ENCODE data around the gene CAMK2N1. TPM values are rescaled to one million over a fixed set of nuclear protein-coding genes. Genes with fewer than 3 reads are reported as not detected.
A peak's percentile ranks its signal among the peaks of the same experiment; 100 is the strongest.

CAMK2N1 gene
- total and polyA plus RNA-seq, 2 experiments from 2014 or later: 0.52 to 2.9 TPM

GRCh38 chr1:20508411-20508771, 22.4 kb upstream of the CAMK2N1 start:
- no peaks in the 10 kb centered on the region for H3K9me3 Mint-ChIP-seq
- no peak for ATAC-seq

More at GRCh38 chr1:20508411-20508771, 22.4 kb upstream of the CAMK2N1 start:
- TF ChIP-seq STAT1 (IDR thresholded peaks at IDR 0.05; ENCODE audit: unreplicated experiment): no peak
- no peak for TF ChIP-seq ZNF331 (CRISPR knock-in tag; IDR thresholded peaks at IDR 0.05; ENCODE audit: low read depth)
- no peak for TF ChIP-seq CREB1 (CRISPR knock-in tag; IDR thresholded peaks at IDR 0.05; ENCODE audit: low read depth)
- TF ChIP-seq, protein P1, sequence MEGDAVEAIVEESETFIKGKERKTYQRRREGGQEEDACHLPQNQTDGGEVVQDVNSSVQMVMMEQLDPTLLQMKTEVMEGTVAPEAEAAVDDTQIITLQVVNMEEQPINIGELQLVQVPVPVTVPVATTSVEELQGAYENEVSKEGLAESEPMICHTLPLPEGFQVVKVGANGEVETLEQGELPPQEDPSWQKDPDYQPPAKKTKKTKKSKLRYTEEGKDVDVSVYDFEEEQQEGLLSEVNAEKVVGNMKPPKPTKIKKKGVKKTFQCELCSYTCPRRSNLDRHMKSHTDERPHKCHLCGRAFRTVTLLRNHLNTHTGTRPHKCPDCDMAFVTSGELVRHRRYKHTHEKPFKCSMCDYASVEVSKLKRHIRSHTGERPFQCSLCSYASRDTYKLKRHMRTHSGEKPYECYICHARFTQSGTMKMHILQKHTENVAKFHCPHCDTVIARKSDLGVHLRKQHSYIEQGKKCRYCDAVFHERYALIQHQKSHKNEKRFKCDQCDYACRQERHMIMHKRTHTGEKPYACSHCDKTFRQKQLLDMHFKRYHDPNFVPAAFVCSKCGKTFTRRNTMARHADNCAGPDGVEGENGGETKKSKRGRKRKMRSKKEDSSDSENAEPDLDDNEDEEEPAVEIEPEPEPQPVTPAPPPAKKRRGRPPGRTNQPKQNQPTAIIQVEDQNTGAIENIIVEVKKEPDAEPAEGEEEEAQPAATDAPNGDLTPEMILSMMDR (conservative IDR thresholded peaks at IDR 0.05; ENCODE audit: low read depth in 2 of 2): no peak
- TF ChIP-seq, protein P2, sequence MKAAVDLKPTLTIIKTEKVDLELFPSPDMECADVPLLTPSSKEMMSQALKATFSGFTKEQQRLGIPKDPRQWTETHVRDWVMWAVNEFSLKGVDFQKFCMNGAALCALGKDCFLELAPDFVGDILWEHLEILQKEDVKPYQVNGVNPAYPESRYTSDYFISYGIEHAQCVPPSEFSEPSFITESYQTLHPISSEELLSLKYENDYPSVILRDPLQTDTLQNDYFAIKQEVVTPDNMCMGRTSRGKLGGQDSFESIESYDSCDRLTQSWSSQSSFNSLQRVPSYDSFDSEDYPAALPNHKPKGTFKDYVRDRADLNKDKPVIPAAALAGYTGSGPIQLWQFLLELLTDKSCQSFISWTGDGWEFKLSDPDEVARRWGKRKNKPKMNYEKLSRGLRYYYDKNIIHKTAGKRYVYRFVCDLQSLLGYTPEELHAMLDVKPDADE (IDR thresholded peaks at IDR 0.05): no peak
- no peak for TF ChIP-seq ZNF462 (CRISPR knock-in tag; IDR thresholded peaks at IDR 0.05)
- TF ChIP-seq EZH2phosphoT487 (IDR thresholded peaks at IDR 0.05; ENCODE audit: unreplicated experiment): no peak
- TF ChIP-seq EZH2 (IDR thresholded peaks at IDR 0.05; ENCODE audit: low read depth, unreplicated experiment): no peak
- no peak for TF ChIP-seq NANOG (IDR thresholded peaks at IDR 0.05; ENCODE audit: borderline replicate concordance)
- TF ChIP-seq REST (IDR thresholded peaks at IDR 0.05; ENCODE audit: unreplicated experiment): no peak
- no peak for TF ChIP-seq JUNB (IDR thresholded peaks at IDR 0.05; ENCODE audit: unreplicated experiment)
- no peak for TF ChIP-seq ZNF114 (CRISPR knock-in tag; IDR thresholded peaks at IDR 0.05)
- no peak for TF ChIP-seq POLR2AphosphoS5 (IDR thresholded peaks at IDR 0.05; ENCODE audit: low read depth)
- Mint-ChIP-seq H3K36me3 (ENCODE audit: low read depth) (no peaks in the 10 kb centered on the region), H3K27me3 (ENCODE audit: insufficient read depth, low read depth, poor library complexity) (peaks cover 13% of the 10 kb centered on the region), H3K27ac (no peak overlapping the region), H3K4me3 (peak overlapping the region; percentile 89), H3K4me1 (peaks cover 4% of the 10 kb centered on the region; the same call in 2 of the 3 replicates)
- Histone ChIP-seq H3K4me1 (ENCODE audit: insufficient read depth) (no peaks in the 10 kb centered on the region; the same call in 1 of the 2 replicates), H3K79me2 (replicated peaks; ENCODE audit: insufficient read depth) (peaks cover 42% of the 10 kb centered on the region), H4K20me1 (replicated peaks; ENCODE audit: insufficient read depth) (peaks cover 14% of the 10 kb centered on the region; the same call in 1 of the 2 replicates), H2AFZ (peak overlapping the region; percentile 93), H3K27ac (ENCODE audit: low read depth) (no peak overlapping the region), H3K4me3 (peak overlapping the region; percentile 95), H3K9me2 (ENCODE audit: insufficient read depth) (no peaks in the 10 kb centered on the region), H3F3A (replicated peaks; ENCODE audit: low read depth) (no peaks in the 10 kb centered on the region), H3K36me3 (ENCODE audit: insufficient read depth) (no peaks in the 10 kb centered on the region), H3K4me2 (peak overlapping the region; percentile 88), H3K27me3 (ENCODE audit: insufficient read depth) (no peaks in the 10 kb centered on the region)
- DNase-seq (ENCODE audit: low spot score): no peak

Measured in GM23338 (cell line).